Esophagus muscularis mucosa (tissue), 3 donors: Measurements from ENCODE around the gene ADAMTSL5.
"Not testable (repeated sequence)": the region's sequence is repeated elsewhere in the genome, so short reads cannot be mapped to it uniquely, and the experiment has no call there.

Source experiments
- POLR2AphosphoS5 ChIP-seq, 2 donors: sonication (generic); formaldehyde crosslinking; IDR thresholded peaks; one replicate each; pipeline ENCODE4 v1.6.1; 2017; ENCODE audit warnings: antibody characterized with exemption in 2 of 2
- TF ChIP-seq, protein P1 (sequence below), 3 experiments: fragments of 200-600 bp in 2 of 3; fragments of 450-650 bp in 1 of 3; sonication (generic) in 2 of 3; IDR thresholded peaks; one replicate each; pipeline ENCODE4 v1.5.1; 2017 to 2019; ENCODE audit warnings: antibody characterized with exemption in 3 of 3, mild to moderate bottlenecking in 2 of 3, moderate library complexity in 1 of 3

DNA sequence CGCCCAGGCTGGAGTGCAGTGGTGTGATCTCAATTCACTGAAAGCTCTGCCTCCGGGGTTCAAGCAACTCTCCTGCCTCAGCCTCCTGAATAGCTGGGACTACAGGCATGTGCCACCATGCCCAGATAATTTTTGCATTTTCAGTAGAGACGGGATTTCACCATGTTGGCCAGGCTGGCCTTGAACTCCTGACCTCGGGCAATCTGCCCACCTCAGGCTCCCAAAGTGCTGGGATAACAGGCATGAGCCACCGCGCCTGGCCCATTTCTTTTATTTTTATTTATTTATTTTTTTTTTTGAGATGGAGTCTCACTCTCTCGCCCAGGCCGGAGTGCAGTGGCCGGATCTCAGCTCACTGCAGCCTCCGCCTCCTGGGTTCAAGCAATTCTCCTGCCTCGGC lies 26.9 kb upstream of the ADAMTSL5 start:
- TF ChIP-seq, protein P1, sequence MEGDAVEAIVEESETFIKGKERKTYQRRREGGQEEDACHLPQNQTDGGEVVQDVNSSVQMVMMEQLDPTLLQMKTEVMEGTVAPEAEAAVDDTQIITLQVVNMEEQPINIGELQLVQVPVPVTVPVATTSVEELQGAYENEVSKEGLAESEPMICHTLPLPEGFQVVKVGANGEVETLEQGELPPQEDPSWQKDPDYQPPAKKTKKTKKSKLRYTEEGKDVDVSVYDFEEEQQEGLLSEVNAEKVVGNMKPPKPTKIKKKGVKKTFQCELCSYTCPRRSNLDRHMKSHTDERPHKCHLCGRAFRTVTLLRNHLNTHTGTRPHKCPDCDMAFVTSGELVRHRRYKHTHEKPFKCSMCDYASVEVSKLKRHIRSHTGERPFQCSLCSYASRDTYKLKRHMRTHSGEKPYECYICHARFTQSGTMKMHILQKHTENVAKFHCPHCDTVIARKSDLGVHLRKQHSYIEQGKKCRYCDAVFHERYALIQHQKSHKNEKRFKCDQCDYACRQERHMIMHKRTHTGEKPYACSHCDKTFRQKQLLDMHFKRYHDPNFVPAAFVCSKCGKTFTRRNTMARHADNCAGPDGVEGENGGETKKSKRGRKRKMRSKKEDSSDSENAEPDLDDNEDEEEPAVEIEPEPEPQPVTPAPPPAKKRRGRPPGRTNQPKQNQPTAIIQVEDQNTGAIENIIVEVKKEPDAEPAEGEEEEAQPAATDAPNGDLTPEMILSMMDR (IDR thresholded peaks at IDR 0.05) = not testable (repeated sequence)
- not testable (repeated sequence) for TF ChIP-seq POLR2AphosphoS5 (IDR thresholded peaks at IDR 0.05)
